DOHH2 (cell line): Measurements from ENCODE around the gene UPF3A.

Experiments
- H3F3A ChIP-seq: fragments of 200-600 bp; sonication (generic), shearing (Covaris generic); 2 replicates; pipeline ENCODE4 v1.6.0; 2016; ENCODE audit warnings: antibody characterized with exemption, mild to moderate bottlenecking; ENCODE audit not compliant: control insufficient read depth, insufficient read depth
- H3K27ac ChIP-seq: fragments of 200-600 bp; sonication (generic); 2 replicates; pipeline ENCODE4 v1.5.1; 2014; ENCODE audit warnings: low read depth, mild to moderate bottlenecking, low read length, moderate library complexity
- H3K27me3 ChIP-seq: fragments of 200-600 bp; sonication (generic); 2 replicates; pipeline ENCODE4 v1.6.1; 2014; ENCODE audit warnings: mild to moderate bottlenecking, low read length, mixed read lengths; ENCODE audit not compliant: control insufficient read depth
- H3K36me3 ChIP-seq: fragments of 200-600 bp; sonication (generic); 2 replicates; pipeline ENCODE4 v1.6.1; 2014; ENCODE audit warnings: mild to moderate bottlenecking, low read length, moderate library complexity, mixed read lengths; ENCODE audit not compliant: control insufficient read depth
- H3K4me1 ChIP-seq: fragments of 200-600 bp; sonication (generic); 2 replicates; pipeline ENCODE4 v1.6.1; 2014; ENCODE audit warnings: mild to moderate bottlenecking, low read length, mixed read lengths; ENCODE audit not compliant: control insufficient read depth
- H3K4me2 ChIP-seq: fragments of 200-600 bp; sonication (generic); 2 replicates; pipeline ENCODE4 v1.6.0; 2014; ENCODE audit warnings: mild to moderate bottlenecking, low read length, moderate library complexity
- H3K4me3 ChIP-seq: fragments of 200-600 bp; sonication (generic); 2 replicates; pipeline ENCODE4 v1.5.1; 2014; ENCODE audit warnings: mild to moderate bottlenecking, low read length, mixed read lengths
- H3K79me2 ChIP-seq: fragments of 200-600 bp; sonication (generic); 2 replicates; pipeline ENCODE4 v1.6.1; 2014; ENCODE audit warnings: mild to moderate bottlenecking, low read length, mixed read lengths; ENCODE audit not compliant: control insufficient read depth
- H3K9me2 ChIP-seq: fragments of 200-600 bp; sonication (generic); replicated peaks from 2 replicates; pipeline ENCODE4 v1.6.1; 2014; ENCODE audit warnings: mild to moderate bottlenecking, low read length, mixed read lengths; ENCODE audit not compliant: control insufficient read depth
- H3K9me3 ChIP-seq: fragments of 200-600 bp; sonication (generic); 2 replicates; pipeline ENCODE4 v1.6.1; 2014; ENCODE audit warnings: antibody characterized with exemption, low read length, mixed read lengths; ENCODE audit not compliant: control insufficient read depth, insufficient read depth
- H4K20me1 ChIP-seq: fragments of 200-600 bp; sonication (generic); 2 replicates; pipeline ENCODE4 v1.6.0; 2014; ENCODE audit warnings: low read depth, mild to moderate bottlenecking, antibody characterized with exemption, low read length, moderate library complexity; ENCODE audit not compliant: control insufficient read depth, insufficient read depth
- CTCF ChIP-seq: fragments of 200-600 bp; sonication (generic); IDR thresholded peaks from one replicate; pipeline ENCODE4 v1.5.1; 2014; ENCODE audit warnings: antibody characterized with exemption, mild to moderate bottlenecking, low read depth, low read length; ENCODE audit not compliant: poor library complexity, severe bottlenecking
- EZH2phosphoT487 ChIP-seq: fragments of 200-600 bp; sonication (generic); IDR thresholded peaks from 2 replicates; pipeline ENCODE4 v1.6.1; 2017; ENCODE audit warnings: borderline replicate concordance, mild to moderate bottlenecking, antibody characterized with exemption, low read length, moderate library complexity, mixed read lengths

UPF3A gene

GRCh38 chr13:114313061-114313860 is 31.9 kb downstream of the UPF3A start:
- H3K79me2 ChIP-seq = peaks cover 48% of the 10 kb centered on the region
- H3K4me3 ChIP-seq = peak overlapping the region; percentile 97
- H3K27me3 ChIP-seq = no peaks in the 10 kb centered on the region
- H3K36me3 ChIP-seq = peaks cover 39% of the 10 kb centered on the region
- TF ChIP-seq CTCF = no peak
- TF ChIP-seq EZH2phosphoT487 = no peak
- H3K4me2 ChIP-seq = peak overlapping the region; percentile 84
- H3K9me2 ChIP-seq = no peaks in the 10 kb centered on the region
- peak overlapping the region; percentile 98 for H3K27ac ChIP-seq
- peaks cover 81% of the 10 kb centered on the region for H3K4me1 ChIP-seq
- peaks cover 45% of the 10 kb centered on the region for H3F3A ChIP-seq
- no peaks in the 10 kb centered on the region for H3K9me3 ChIP-seq
- H4K20me1 ChIP-seq = peaks cover 29% of the 10 kb centered on the region

GRCh38 chr13:114314074-114314912 is 32.9 kb downstream of the UPF3A start, which contains the start of gene CHAMP1:
TSS of gene CHAMP1 (plus strand) at chr13:114314503. CDS start at chr13:114323843, 9,340 bp downstream.
- H3F3A ChIP-seq = peaks cover 39% of the 10 kb centered on the region

GRCh38 chr13:114315074-114315785 is 33.8 kb downstream of the UPF3A start:
- Histone ChIP-seq H3K4me1 (peaks cover 83% of the 10 kb centered on the region), H4K20me1 (peaks cover 49% of the 10 kb centered on the region)

More at GRCh38 chr13:114314074-114314912, 32.9 kb downstream of the UPF3A start, which contains the start of gene CHAMP1:
- Histone ChIP-seq H3K4me3 (peak within 1 kb of the TSS; percentile 97), H4K20me1 (peaks cover 40% of the 10 kb centered on the region), H3K36me3 (peaks cover 50% of the 10 kb centered on the region), H3K9me3 (no peaks in the 10 kb centered on the region), H3K4me2 (peak within 1 kb of the TSS; percentile 84), H3K27ac (peak within 1 kb of the TSS; percentile 98), H3K4me1 (peaks cover 86% of the 10 kb centered on the region), H3K79me2 (peaks cover 58% of the 10 kb centered on the region), H3K9me2 (no peaks in the 10 kb centered on the region), H3K27me3 (no peaks in the 10 kb centered on the region)
- TF ChIP-seq CTCF (no peak), EZH2phosphoT487 (no peak)

More at GRCh38 chr13:114315074-114315785, 33.8 kb downstream of the UPF3A start:
- Histone ChIP-seq H3K79me2 (peaks cover 67% of the 10 kb centered on the region), H3K4me3 (peak overlapping the region; percentile 97), H3K36me3 (peaks cover 59% of the 10 kb centered on the region), H3K27ac (peak overlapping the region; percentile 98), H3K4me2 (peak overlapping the region; percentile 84), H3K9me2 (no peaks in the 10 kb centered on the region), H3F3A (peaks cover 33% of the 10 kb centered on the region), H3K27me3 (no peaks in the 10 kb centered on the region), H3K9me3 (no peaks in the 10 kb centered on the region)
- TF ChIP-seq CTCF = no peak
- no peak for TF ChIP-seq EZH2phosphoT487
